HG02938 (cell line): ENCODE results near the gene REPIN1.

Experiments
- ATAC-seq: cut with Tn5 transposase; IDR thresholded peaks from one replicate; pipeline ENCODE4 v1.9.1; 2021; ENCODE audit warnings: mild to moderate bottlenecking, moderate library complexity; ENCODE audit not compliant: unreplicated experiment

REPIN1 gene

DNA sequence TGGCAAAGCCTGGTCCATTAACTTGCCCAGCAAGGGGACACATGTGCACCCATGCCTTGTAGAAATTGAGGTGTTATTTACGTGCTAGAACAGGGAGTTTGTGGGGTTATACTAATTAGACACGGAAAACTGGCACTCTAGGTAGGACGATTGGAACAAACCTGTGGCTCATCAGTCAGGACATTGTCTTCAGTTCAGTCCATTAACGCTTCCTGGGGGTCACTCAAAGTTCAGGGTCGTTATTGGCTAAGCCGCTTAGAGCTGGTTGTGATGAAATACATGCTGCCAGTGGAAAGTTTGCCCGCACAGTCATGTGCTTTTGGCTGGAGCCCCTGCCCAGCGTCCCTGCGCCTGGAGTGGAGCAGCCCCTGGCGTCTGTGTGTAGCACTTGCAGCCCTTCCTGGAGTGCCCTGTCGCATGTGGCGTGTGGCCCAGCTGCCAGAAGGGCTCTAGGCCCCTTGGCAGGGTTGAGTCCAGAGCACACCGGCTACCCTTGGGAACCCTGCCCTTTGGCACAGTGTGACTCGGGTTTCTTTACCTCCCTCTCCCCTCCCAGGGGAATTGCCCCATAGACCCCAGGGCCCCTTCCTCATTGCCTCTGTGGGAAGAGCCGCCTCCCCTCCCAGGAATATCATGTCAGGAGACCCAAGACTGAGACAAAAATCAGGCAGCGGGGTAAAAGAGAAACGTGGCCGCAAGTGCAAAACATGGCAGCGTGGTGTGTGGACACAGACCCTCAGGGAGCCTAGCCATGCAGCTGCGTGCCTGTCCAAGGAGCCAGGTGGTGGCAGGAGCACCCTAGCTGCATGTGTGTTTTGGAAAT, 20.3 kb downstream of the REPIN1 start:
- no peak for ATAC-seq

DNA sequence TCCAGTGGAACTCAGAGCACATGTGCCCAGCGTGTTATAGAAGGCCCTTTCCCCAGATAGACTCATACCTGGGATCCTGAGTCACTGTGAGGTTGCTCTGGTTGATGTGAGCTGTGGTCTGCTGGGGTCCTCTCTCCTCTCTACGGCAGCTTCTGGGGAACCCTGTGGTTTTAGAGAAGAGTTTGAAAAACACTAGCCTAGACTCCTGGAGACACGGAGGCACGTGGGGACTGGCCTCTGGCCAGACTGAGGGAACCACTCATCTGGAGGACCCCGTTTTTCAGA, 20.9 kb downstream of the REPIN1 start:
- no peak for ATAC-seq

DNA sequence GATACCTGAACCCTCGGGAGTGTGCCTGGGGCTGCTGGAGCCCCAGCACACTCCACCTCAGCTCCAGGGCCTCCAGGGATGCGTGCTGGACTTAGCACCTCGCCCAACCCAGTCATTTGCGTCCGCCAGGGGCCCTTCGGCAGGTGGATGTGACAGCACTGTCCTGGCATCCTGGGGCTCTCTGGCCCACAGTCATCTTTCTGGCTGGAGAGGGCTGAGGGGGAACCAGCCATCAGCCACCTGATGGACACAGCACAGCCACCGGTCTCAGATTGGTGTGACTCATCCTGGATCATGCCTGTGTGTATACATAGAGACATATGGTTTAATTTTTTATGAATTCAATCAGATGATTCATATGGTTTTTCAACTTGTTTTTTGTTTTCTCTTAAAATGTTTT, 21.6 kb downstream of the REPIN1 start:
- no peak for ATAC-seq

DNA sequence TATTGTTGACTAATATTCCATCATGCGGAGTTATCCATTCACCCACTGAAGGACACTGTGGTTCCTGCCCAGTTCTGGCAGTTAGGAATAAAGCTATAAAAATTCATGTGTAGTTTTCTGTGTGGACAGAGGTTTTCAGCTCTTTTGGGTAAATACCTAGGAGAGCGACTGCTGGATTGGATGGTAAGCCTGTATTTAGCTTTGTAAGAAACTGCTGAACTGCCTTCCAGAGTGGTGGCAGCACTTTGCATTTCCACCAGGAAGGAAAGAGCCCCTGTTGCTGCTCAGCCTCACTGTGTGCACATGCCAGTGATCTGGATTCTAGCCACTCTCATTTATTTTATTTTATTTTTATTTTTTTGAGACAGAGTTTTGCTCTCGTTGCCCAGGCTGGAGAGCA, 24.7 kb downstream of the REPIN1 start:
- ATAC-seq: no peak

DNA sequence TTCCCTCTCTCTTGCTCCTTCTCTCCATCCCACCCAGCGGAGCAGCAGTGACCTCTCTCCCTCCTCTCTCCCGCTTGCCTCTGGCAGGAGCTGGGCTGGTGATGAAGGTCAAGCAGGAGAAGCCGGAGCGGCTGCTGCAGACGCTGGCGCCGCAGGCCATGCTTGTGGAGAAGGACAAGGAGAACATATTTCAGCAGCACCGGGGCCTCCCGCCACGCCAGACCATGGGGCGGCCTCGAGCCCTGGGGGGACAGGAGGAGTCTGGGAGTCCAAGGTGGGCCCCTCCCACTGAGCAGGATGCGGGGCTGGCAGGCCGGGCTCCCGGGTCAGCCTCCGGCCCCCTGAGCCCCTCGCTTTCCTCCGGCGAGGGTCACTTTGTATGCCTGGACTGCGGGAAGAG, 27.8 kb downstream of the REPIN1 start:
- no peak for ATAC-seq

DNA sequence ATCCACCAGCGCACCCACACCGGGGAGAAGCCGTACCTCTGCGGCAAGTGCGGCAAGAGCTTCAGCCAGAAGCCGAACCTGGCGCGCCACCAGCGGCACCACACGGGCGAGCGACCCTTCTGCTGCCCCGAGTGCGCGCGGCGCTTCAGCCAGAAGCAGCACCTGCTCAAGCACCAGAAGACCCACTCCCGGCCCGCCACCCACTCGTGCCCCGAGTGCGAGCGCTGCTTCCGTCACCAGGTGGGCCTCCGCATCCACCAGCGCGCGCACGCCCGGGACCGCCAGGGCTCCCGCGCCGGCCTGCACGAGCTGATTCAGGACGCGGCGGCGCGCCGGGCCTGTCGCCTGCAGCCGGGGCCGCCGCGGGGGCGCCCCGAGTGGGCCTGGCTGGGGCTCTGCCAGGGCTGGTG, 28.2 kb downstream of the REPIN1 start:
- ATAC-seq: no peak

DNA sequence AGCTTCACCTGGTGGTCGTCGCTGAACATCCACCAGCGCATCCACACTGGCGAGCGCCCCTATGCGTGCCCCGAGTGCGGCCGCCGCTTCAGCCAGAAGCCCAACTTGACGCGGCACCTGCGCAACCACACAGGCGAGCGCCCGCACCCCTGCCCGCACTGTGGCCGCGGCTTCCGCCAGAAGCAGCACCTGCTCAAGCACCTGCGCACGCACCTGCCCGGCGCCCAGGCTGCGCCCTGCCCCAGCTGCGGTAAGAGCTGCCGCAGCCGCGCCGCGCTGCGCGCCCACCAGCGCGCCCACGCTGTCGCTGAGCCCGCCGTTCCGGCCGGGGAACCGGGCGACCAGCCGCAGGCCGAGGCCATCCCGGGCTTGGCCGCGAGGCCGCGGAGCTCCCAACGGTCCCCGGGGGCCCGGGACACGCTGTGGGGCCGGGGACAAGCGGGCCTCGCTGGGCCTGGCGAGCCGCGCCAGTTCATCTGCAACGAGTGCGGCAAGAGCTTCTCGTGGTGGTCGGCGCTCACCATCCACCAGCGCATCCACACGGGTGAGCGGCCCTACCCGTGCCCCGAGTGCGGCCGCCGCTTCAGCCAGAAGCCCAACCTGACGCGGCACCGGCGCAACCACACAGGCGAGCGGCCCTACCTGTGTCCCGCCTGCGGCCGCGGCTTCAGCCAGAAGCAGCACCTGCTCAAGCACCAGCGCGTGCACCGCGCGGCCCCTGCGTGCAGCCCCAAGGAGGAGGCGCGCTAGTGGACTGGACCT, 28.9 kb downstream of the REPIN1 start:
- no peak for ATAC-seq

DNA sequence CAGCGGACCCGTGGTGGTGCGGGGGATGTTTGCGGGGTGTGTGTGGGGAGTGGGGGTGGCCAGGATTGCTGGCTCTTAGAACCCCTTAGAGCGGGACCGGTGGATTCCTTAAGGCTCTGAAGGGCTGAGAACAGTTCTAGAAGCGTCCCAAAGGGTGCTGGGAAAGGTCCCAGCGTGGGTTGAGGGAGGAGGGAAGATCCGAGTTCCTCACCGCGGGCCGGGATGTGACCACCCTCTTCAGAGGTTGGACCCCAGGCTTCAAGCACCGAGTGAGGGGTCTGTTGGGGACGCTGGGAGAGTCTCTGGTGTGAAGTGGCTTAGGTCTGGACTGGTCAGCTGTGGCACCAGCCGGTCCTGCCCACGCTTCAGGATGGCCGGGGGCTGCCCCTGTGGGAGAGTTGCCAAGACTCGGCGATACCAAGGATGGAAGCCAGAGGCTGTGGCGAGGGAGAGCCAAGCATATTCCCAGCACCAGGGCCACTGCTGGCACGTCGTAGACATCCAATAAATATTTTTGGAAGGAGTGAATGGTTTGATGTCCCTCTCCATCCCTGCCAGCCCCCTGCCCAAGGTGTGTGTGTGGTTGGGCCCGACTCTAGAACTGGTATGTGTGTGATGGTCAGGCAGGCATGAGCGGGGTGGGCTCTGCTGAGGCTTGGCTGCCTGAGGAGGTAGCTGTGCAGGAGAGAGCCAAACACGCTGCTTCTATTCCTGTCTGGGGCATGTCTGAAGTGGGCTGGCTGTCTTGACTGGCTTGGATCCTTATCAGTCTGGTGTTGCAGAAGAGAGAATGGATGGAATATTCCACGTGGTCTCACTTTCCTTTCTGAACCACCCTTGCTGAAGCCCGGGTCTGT, 29.7 kb downstream of the REPIN1 start:
- ATAC-seq: no peak

DNA sequence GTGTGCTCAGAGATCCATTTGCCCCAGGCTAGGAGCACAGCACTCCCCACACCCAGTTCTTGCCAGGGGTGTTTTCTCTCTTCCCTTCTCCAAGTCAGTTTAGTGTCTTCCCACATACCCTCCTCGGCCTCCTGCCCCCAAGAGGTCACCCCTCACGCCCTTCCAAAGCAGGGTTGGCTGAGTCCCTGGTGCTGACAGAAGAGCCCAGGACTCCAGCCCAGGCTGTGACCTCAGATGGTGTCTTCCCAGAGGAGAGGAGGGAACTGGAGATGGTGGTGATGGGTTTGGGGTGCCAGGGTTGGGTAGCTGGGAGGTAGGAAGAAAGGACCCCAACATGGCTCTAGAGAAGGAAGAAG, 30.3 kb downstream of the REPIN1 start:
- no peak for ATAC-seq

DNA sequence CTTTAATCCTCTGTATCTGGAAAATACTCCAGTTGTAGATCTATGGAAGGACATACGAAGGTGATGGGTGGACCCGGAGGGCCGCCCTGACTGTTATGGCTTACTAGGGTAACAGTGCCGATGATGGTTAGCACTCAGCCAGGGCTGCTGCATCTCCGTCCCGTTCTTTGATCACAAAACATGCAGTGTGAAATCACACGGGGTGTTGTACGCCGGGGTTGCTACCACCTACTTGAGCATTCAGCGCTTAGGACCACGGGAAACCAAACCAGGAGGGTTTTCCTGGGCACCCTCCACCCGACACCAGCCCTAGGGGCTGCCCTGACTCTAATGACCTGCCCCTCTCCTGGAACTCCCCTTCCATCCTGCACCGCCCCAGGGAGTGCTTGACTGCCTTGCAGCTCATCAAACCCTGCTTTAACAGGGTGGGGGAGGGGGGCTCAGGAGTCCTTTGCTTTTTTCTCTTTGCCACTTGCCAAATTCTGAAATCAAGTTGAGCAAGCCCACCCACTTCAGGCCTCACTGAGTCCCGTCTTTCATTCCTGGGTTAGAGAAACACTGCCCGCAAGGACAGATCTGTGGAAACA, 30.9 kb downstream of the REPIN1 start:
- ATAC-seq: no peak

DNA sequence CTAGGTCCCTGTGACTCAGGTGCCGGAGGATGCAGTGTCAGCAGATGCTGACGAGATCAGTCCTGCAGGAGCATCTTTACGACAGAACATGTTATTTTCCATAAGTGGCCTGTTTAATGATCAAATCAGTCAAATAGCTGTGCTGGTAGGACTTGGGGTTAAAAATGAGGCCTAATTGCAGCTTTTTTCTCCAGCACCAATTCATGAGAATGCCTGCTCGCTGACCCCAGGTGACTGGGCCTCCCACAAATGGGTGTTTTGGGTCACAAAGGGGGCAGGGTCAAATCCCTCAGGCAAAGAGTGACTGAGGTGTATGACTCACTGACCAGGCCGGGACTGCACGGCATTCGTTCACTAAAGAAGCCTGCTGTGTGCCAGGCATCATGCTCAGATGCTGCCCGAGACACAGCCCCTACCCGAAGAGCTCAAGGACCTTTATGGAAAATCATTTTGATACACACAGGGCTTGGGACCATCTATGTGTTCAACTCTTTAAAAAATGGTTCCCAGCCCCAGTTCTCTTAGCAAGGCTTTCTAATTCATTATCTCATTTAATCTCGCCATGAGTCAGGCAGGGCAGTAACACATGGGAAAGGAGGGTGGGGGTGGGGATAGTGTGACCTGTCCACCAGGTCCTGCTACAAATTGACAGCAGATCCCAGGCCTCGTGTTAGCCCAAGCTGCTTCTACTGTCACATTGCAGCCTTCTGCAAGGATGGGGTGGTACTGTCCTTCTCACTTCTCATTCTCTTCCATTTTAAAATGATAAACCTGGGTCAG, 31.6 kb downstream of the REPIN1 start:
- no peak for ATAC-seq

DNA sequence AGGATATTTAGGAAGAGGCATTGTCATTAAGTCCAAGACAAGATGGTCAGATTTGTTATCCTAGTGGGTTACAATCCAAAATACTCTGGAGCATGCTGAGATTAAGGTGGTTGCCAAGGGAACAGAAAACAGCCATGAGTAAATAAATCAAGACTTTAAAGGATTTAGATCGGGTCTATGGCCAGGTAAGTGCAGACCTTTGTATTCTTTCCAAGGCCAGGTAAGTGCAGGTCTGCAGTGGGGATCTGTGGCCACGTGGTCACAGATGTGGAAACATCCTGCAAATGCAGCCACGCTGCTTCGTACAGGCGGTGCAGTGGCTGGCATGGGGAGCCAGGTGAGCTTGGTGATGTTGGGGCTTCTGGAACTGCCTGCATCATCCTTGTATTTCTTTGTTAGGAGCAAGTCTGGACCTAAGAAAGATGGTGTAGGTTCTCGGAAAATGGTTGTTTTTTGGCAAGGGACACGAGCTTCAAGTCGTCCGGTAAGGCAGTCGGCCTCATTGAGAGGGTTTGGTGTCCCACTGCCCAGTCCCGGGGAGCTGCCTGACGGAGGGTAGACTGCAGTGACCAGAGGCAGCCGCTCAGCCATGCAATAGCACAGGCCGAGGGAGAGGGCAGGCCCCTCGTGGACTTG, 32.3 kb downstream of the REPIN1 start:
- no peak for ATAC-seq

DNA sequence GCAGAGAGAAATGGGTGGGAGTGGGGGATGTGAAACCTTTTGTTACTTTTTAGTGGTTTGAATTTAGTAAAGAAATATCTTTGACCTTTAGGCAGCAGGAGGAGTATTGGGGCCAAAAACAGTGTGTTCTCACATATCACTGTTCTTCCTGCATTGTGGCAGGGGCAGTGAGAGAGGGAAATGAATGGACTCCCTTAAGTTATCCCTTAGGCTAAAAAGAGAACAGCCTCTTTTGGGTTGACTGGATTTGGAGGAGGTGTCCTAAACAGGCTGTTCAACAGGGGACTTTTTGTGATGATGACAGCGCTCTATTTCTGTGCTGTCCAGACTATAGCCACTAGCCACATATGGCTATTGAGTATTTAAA, 32.8 kb downstream of the REPIN1 start:
- no peak for ATAC-seq

DNA sequence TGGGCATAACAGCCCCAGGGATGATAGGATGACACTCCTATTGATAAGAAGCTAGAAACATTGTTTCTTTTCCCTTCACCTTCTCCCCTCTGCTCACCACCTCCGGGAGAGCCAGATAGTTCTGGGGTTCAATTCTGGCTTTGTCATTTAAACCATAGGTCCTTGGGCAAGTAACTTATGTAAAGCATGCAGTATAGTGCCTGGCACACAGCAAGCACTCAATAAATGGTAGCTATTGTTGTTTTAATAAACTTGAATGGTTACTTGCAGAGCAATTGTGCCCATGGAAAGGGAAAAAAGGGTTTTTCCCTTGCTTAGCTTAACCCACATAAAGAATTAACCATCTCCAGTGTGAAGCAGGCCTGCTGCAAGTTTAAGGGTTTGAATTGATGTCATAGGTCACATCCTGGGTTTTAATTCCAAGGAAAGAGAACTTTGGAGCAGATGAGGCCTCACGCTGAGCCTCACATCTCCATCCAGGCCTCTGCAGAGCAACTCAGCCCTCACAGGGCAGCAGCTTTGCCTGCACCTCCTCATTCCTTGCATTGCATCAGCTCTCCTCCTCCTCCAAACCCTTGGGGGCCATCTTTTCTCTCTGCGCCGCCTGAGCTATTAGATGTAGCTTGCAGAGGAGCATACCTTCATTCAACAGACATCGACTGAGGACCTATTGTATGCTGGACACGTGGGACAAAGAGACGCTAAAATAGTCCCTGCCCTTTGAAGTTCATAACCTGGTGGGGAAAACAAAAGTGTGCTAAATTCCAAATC, 33.4 kb downstream of the REPIN1 start:
- no peak for ATAC-seq

DNA sequence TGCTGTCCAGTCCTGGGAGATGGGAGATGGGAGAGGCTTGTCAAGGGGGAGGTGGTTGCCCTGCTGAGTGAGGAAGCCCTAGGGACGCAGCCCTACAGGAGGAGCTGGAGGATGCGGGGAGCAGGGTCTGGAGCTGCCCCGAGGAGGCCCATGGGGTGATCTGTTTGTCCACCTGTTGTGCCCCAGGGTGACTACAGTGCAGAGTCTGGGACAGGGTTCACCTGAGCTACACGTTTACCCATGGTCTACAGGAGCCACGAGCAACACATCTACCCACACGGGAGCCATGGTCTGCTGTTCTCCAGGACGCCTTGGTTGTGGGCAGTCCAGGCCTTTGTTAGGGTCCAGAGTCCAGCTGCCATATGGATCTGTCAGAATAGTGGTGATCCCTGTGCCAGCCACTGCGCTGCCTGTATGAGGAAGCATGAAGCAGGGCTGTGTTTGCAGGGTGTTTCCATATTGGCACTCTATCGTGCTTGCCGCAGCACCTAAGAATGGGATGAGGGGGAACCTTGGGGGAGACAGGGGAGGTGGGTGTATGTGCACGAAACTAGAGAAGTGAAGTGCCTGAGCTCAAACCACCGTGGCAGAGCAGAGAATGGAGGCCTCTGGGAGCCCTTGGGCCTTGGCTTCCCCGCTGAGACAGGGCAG, 34.2 kb downstream of the REPIN1 start:
- no peak for ATAC-seq

DNA sequence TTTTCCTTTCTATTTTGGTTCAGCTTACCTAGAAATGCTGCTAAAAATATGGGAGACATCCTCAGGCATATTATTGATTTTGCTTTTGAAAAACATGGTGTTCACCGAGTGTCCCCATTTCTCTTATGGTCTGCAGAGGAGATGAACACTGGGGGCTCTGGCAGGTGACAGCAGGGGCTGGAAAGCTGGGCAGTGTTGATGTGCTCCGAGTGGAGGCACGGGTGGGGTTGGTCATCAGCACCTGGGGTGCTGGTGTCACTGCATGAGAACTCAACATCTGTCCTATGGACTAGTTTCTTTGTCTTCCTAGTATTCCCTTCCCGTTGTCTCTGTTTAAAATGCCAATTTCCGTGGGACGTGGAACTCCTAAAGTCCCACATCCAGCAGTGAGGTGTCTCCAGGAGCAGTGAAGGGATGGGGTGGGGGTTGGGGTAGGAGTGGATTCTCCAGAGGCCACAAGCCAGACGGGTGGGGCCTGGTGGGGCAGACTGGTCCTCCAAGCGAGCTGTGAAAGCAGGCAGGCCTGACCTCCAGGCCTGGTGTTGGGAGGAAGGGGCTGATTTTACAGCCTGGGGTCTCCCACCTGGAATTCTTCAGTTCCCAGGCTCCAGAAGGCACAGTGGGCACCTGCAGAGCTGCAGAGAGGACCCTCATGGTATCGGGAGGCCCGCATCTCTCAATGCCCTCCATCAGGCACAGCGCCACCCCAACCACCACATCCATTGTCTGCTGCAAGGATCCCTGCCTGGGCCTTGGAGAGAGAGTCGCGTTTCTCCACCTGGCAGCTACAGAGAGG, 35.0 kb downstream of the REPIN1 start:
- no peak for ATAC-seq

DNA sequence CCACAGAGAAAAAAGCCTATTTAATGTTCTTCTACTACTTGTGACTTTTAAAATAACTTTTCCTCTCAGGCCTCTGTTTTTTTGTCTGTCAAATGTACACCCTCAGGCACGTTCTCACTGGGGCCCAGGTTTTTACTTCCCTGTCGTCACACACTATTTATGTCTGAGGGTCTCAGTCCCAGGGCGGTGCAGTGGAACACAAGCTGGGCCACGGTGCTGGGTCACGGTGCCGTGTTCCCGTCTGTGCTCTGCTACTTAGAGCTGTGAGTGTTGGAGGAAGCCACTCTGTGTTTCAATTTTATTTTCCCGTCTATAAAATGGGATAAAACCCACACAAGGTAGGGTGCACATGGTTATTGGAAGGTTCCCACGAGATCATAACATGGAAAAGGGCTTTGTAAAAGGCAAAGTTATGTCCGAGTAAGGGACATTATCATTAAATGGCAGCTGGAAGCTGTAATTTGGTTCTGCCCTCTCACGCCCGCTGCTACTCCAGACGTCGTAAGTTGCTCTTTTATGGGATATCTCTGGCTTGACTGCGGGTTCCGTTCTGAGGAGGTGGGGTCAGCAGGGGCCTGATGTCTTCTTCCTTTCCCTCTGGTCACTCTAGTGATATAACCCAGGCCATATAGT, 35.7 kb downstream of the REPIN1 start:
- no peak for ATAC-seq
